GM06990 (cell line): ENCODE results near the gene NKIRAS2.

Experiments
- DNase-seq: peaks from one replicate; pipeline ENCODE4 v3.0.0-alpha.2; 2011; ENCODE audit not compliant: insufficient read length; ENCODE audit errors: extremely low read depth
- H3K27me3 ChIP-seq: replicated peaks from 2 replicates; pipeline ENCODE4 v1.6.0; 2011; ENCODE audit warnings: low read length; ENCODE audit not compliant: control insufficient read depth, insufficient read depth
- H3K36me3 ChIP-seq: 2 replicates; pipeline ENCODE4 v1.5.1; 2011; ENCODE audit warnings: low read length; ENCODE audit not compliant: control insufficient read depth, insufficient read depth
- H3K4me3 ChIP-seq: replicated peaks from 2 replicates; pipeline ENCODE4 v1.5.1; 2011; ENCODE audit warnings: low read depth, mild to moderate bottlenecking, control low read depth, low read length
- TF ChIP-seq, protein P1 (sequence below): IDR thresholded peaks from 2 replicates; pipeline ENCODE4 v1.5.1; 2011; ENCODE audit warnings: low read length, control low read depth, mild to moderate bottlenecking, inconsistent platforms; ENCODE audit not compliant: insufficient read depth, poor library complexity, severe bottlenecking

Gene NKIRAS2

DNA sequence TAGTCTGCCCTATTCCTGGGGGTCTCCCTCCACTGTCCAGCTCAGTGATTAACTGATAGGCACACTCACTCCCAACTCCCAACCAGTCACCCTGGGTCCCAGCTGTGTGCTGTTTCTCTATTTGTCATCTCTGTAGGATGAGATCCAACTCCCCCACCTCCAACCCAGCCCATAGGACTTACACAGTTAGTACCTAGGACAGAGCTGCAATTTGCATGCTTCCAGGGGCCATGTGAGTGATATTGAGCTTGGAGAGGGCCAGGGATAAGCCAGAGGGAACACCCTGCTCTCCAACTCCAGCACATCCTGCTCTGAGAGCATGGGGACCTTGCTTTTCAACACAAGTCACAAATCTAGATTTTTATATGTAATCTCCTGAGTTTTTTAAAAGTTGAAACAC is 21.7 kb downstream of the NKIRAS2 start:
- Histone ChIP-seq H3K27me3 (no peaks in the 10 kb centered on the region; the same call in 1 of the 2 replicates), H3K4me3 (no peak overlapping the region), H3K36me3 (no peaks in the 10 kb centered on the region)
- DNase-seq = no peak
- TF ChIP-seq, protein P1, sequence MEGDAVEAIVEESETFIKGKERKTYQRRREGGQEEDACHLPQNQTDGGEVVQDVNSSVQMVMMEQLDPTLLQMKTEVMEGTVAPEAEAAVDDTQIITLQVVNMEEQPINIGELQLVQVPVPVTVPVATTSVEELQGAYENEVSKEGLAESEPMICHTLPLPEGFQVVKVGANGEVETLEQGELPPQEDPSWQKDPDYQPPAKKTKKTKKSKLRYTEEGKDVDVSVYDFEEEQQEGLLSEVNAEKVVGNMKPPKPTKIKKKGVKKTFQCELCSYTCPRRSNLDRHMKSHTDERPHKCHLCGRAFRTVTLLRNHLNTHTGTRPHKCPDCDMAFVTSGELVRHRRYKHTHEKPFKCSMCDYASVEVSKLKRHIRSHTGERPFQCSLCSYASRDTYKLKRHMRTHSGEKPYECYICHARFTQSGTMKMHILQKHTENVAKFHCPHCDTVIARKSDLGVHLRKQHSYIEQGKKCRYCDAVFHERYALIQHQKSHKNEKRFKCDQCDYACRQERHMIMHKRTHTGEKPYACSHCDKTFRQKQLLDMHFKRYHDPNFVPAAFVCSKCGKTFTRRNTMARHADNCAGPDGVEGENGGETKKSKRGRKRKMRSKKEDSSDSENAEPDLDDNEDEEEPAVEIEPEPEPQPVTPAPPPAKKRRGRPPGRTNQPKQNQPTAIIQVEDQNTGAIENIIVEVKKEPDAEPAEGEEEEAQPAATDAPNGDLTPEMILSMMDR = no peak

GRCh38 chr17:42042598-42043319 is 22.9 kb downstream of the NKIRAS2 start:
- no peak overlapping the region for H3K4me3 ChIP-seq
- DNase-seq = no peak
- no peaks in the 10 kb centered on the region; the same call in 1 of the 2 replicates for H3K27me3 ChIP-seq
- TF ChIP-seq, protein P1 = no peak
- no peaks in the 10 kb centered on the region for H3K36me3 ChIP-seq

DNA sequence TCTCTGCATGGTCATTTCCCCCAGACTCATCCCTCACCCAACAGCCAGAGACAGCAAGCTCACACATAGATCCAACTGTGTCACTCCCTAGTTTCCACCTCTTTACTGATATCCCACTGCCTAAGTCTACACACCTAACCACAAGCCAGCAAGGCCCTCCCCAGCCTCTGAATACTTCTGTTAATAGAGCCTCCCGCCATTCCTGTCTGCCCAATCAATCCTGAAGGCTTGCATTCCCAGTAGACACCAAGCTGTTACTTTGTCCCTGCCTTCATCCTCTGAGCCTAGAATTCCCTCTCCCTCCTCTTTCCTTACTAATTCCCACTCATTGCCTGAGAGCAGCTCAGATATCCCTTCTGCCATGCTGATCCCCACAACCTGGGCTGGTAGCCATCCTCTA is 25.8 kb downstream of the NKIRAS2 start:
- no peak for DNase-seq
- Histone ChIP-seq H3K4me3 (no peak overlapping the region), H3K27me3 (peaks cover 2% of the 10 kb centered on the region), H3K36me3 (no peaks in the 10 kb centered on the region)
- TF ChIP-seq, protein P1 = no peak

- H3K36me3 ChIP-seq = no peaks in the 10 kb centered on the region
- DNase-seq = no peak
- TF ChIP-seq, protein P1 = no peak
- no peak overlapping the region for H3K4me3 ChIP-seq
- H3K27me3 ChIP-seq = peaks cover 2% of the 10 kb centered on the region
Measured at GRCh38 chr17:42047343-42047742, 27.5 kb downstream of the NKIRAS2 start.

- Histone ChIP-seq H3K36me3 (no peaks in the 10 kb centered on the region), H3K27me3 (peaks cover 2% of the 10 kb centered on the region), H3K4me3 (peak overlapping the region; percentile 54)
- DNase-seq = no peak
- TF ChIP-seq, protein P1 = no peak
Measured at GRCh38 chr17:42049834-42050392, 30.0 kb downstream of the NKIRAS2 start.
